CD4-positive, alpha-beta T cell treated with Interferon gamma for 1 hour (primary cell): ENCODE results near the gene ZNF646.

Source experiments
- DNase-seq: peaks from one replicate; pipeline ENCODE4 v3.0.0-alpha.2; 2020

ZNF646 gene, protein sequence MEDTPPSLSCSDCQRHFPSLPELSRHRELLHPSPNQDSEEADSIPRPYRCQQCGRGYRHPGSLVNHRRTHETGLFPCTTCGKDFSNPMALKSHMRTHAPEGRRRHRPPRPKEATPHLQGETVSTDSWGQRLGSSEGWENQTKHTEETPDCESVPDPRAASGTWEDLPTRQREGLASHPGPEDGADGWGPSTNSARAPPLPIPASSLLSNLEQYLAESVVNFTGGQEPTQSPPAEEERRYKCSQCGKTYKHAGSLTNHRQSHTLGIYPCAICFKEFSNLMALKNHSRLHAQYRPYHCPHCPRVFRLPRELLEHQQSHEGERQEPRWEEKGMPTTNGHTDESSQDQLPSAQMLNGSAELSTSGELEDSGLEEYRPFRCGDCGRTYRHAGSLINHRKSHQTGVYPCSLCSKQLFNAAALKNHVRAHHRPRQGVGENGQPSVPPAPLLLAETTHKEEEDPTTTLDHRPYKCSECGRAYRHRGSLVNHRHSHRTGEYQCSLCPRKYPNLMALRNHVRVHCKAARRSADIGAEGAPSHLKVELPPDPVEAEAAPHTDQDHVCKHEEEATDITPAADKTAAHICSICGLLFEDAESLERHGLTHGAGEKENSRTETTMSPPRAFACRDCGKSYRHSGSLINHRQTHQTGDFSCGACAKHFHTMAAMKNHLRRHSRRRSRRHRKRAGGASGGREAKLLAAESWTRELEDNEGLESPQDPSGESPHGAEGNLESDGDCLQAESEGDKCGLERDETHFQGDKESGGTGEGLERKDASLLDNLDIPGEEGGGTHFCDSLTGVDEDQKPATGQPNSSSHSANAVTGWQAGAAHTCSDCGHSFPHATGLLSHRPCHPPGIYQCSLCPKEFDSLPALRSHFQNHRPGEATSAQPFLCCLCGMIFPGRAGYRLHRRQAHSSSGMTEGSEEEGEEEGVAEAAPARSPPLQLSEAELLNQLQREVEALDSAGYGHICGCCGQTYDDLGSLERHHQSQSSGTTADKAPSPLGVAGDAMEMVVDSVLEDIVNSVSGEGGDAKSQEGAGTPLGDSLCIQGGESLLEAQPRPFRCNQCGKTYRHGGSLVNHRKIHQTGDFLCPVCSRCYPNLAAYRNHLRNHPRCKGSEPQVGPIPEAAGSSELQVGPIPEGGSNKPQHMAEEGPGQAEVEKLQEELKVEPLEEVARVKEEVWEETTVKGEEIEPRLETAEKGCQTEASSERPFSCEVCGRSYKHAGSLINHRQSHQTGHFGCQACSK (N-terminal part only)

DNA sequence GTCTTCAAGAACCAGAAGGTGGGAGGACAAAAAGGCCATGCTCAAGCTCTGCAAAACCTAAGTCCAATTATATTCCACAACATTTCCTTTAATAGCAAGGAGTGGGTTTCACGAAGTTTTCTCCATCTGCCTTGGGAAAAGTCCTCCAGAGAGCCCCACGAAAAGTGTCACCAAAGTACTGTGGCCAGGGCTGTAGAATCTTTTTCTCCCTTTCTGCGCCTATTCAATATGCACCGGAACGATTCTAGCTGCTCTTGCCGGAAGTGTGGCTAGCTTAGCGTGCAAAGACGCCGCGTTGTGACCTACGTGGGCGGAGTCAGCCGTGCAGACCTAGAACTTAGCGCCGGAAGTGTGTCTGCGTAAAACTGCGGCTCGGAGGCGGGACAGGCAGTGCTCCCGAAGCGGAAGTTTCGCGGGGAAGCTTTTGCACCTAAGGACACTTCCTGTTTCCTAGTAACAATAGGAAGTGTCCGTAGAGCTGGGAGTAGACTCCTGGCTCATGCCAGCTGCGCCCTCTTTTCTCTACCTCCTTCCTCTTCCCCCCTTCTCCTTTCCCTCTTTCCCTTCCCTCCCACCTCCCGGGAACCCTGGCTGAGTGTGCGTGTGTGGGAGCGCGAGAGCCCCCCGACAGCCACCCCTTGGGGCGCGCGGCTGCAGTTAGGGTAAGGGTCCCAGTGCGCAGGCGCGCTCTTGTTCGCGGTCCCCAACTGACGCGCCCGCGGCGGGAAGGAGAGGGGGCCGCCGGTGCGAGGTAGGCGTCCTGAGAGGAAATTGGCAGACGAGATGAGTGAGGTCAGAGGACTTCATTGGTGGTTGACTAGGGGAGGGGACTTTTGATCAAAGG is at the start of gene ZNF646, which contains the start of gene ZNF668:
Gene ZNF646 (plus strand): TSS at position 453 of the 844 bp plus-strand sequence. CDS start 1,903 bp downstream, outside the sequence.
Gene ZNF668 (minus strand): TSS at position 271 of the 844 bp plus-strand sequence. CDS start 9,781 bp downstream, outside the sequence.
- DNase-seq: peak; percentile 98

GRCh38 chr16:31025339-31025738 is 48.9 kb upstream of the ZNF646 start:
- DNase-seq: no peak

DNA sequence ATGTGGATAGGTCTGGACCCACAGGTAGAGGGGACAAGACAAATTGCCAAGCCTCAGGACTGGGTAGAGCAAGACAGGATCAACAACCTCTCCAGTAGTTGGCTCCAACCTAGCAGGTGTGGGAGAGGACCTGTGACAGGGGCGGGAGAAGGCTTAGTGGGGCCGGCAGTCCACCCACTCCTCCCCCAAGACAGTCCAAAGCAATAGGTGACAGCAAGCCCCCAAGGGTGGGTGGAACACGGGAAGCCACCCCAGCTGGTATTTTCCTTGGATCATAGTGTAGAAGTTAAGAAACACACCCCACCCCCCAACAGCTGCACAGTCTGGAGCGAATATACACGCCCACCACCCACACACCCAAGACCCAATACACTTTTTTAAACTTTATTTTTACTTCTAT is 45.0 kb upstream of the ZNF646 start:
- no peak for DNase-seq

DNA sequence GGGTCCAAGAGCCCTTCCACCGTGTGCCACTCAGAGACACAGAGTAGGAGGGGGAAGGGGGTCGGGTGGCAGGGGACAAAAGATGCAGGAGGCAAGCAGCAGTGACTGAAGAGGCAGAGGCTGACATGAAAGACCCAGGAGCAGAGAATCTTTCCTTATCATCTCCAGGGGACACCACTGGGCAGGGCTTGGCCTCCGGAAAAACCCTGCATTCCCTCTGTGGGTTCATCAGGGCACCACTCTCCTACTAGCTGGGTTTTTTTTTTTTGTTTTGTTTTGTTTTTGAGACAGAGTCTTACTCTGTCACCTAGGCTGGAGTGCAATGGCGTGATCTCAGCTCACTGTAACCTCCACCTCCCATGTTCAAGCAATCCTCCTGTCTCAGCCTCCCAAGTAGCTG is 42.9 kb upstream of the ZNF646 start:
- DNase-seq: no peak

DNA sequence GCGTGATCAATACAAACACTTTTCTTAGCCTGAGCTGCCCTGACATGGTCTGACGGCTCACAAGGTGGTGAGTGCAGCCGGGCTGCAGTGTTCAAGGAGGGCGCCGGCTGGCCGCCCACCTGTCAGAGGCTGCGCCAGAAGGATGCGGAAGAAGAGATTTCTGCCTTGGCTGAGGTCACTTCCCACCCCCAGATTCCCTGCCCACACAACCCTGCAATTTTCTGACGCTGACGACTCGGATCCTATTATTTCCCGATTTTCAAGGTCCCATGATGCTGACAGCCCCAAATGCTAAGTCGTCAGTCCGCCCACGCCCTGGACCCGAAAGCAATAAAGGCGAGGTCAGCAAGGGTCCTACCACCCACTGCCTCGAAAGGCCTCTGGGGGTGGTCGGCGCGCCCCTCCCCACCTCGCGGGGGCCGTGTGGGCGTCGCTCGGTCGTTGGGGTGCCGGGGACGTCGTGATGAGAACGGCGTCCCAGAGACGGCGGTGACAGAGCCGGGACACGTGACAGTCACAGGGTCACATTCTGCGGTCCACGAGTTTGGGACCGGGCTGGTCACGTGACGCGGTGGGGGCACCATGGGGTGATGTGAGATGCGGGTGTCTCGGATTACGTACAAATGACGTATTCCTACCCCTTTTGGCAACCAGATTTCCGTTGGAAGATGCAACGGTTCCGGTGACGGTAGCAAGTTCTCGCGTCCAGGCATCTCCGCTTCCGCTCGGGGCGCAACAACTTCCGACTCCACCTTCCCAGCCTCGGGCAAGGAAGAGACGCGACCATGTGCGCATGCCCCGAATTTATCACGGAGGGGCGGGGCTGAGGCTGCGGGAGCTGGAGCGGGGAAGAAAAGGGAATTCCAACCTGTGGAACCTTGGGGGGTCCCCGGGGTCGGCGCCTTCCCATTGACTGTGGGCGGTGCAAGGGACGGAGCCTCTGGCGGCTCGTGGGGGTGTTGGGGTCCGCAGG is 41.2 kb upstream of the ZNF646 start, which contains the start of gene STX4:
Gene STX4 (plus strand): TSS at position 823 of the 973 bp plus-strand sequence. CDS start 248 bp downstream, outside the sequence.
- peak; percentile 99 for DNase-seq

GRCh38 chr16:31033709-31034492 is 40.3 kb upstream of the ZNF646 start:
- DNase-seq: peak; percentile 86

DNA sequence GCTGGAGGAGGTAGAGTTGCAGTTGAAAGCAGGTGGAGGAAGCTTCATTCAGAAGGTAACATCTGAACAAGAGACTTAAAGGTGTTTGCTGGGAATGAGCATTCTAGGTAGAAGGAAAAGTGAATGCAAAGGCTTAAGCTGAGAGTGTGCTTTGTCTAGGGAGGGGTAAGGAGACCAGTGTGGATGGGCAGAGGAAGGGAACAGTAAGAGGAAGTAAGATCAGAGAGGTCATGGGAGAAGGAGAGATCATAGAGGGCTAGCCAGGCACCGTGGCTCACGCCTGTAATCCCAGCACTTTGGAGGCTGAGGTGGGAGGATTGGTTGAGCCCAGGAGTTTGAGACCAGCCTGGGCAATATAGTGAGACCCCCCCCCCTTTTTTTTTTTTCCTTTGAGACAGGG is 37.5 kb upstream of the ZNF646 start:
- no peak for DNase-seq

DNA sequence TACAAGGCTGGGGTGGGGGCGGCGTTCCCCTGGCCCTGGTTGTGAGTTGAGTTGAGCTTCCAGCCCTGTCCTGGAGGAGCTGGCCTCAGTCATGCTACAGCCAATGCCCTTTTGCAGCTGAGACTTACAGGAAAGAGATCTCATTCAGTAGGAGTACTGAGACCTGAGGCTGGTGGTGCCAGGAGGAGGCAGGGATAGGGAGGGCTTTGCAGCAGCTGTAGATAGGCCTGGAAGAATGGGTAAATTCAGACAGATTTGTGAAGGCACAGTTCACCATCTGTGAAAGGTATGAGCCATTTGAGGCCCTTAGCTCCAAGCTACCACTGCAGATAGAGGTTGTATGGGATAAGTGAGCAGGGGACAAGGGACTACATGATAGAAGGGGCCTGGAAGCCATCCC is 35.2 kb upstream of the ZNF646 start:
- DNase-seq: no peak

GRCh38 chr16:31042866-31043265 is 31.4 kb upstream of the ZNF646 start:
- DNase-seq: no peak

- no peak for DNase-seq
Observed at GRCh38 chr16:31043352-31043751, 30.9 kb upstream of the ZNF646 start.

- no peak for DNase-seq
Observed at GRCh38 chr16:31043898-31044481, 30.2 kb upstream of the ZNF646 start.

DNA sequence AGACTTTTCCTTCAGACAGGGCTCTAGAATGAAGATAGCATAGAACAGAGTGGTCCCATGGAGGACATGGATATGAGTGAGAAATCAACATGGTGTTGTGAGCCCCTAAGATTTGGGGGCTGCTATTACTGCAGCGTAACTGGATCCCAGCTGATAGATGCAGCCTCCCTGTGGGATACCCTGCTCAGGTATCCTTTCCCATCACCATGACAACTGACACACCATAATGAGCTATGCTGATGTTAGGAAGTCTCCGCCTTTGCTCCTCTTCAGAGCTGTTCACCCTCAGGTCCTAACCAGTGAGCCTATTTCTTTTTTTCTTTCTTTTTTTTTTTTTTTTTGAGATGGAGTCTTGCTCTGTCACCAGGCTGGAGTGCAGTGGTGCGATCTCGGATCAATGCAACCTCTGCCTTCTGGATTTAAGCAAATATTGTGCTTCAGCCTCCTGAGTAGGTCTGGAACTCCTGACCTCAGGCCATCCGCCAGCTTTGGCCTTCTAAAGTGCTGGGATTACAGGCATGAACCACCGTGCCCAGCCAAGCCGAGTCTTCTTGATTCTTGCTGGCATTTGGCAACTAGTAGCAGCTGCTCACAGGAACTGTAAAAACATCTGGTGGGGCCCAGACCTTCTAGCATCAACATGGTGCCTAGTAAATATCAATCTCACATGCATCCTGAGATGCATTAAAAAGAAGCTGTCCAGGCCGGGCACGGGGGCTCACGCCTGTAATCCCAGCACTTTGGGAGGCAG is 23.8 kb upstream of the ZNF646 start:
- no peak for DNase-seq

- DNase-seq: peak; percentile 37
Observed at GRCh38 chr16:31052114-31052513, 22.1 kb upstream of the ZNF646 start.

- DNase-seq: no peak
Observed at GRCh38 chr16:31055613-31056012, 18.6 kb upstream of the ZNF646 start.

GRCh38 chr16:31061126-31061812 is 13.0 kb upstream of the ZNF646 start:
- no peak for DNase-seq

- no peak for DNase-seq
Observed at GRCh38 chr16:31061813-31062440, 12.3 kb upstream of the ZNF646 start.

DNA sequence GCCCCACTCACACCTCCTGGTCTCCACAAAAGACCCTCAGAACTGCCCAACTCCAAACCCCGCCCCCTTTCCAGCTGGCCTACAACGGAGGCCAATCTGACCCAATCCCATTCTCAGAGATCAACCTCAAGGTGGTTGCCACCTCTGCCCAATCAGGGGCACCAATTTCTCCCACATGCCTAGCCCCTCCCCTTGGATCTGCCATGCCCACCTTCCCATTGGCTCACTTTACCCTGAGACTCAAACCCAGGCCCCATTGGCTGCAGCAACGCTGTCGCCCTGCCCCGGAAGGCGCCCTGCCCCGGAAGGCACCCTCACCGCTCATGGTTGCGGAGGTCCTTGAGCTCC is 10.8 kb upstream of the ZNF646 start:
- no peak for DNase-seq
